GM10266 (cell line): ENCODE data around the gene ZNF740.

Source experiments
- DNase-seq: peaks from one replicate; pipeline ENCODE4 v3.0.0; 2012; ENCODE audit errors: extremely low spot score
- TF ChIP-seq, protein P1 (sequence below): IDR thresholded peaks from 2 replicates; pipeline ENCODE4 v1.5.1; 2012; ENCODE audit warnings: mild to moderate bottlenecking, low read depth; ENCODE audit not compliant: control insufficient read depth, insufficient read depth; ENCODE audit errors: missing control alignments

Gene ZNF740

DNA sequence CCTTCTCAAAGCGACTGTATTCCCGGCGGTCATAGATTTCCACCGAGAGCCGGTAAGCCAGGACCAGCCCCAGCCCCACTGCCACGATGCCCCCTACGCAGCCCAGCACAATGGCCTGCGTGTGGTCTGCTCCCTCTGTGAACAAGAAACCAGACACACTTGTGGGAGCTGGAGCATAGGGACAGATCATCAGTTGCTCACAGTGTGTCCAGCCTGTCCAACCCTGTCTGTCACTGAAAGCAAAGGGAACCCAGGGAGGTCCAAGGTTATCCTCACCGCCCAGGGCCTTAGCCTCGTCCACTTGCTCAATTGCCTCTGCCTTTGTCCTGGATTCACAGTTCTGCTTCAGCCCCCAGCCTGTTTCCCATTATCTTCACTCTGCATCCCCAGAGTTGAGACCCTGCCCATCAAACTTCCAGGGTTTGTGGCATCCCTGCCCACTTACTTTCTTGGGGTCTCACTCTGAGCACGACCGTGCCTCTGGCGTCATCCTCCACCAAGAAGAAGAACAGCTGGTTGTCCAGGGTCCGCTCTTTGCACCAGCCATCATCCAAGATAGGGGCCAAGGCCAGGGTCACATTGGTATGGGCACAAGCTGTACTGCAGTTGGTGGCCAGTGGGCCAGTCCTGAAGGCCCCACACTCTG is 11.5 kb downstream of the ZNF740 start:
- DNase-seq = no peak
- TF ChIP-seq, protein P1, sequence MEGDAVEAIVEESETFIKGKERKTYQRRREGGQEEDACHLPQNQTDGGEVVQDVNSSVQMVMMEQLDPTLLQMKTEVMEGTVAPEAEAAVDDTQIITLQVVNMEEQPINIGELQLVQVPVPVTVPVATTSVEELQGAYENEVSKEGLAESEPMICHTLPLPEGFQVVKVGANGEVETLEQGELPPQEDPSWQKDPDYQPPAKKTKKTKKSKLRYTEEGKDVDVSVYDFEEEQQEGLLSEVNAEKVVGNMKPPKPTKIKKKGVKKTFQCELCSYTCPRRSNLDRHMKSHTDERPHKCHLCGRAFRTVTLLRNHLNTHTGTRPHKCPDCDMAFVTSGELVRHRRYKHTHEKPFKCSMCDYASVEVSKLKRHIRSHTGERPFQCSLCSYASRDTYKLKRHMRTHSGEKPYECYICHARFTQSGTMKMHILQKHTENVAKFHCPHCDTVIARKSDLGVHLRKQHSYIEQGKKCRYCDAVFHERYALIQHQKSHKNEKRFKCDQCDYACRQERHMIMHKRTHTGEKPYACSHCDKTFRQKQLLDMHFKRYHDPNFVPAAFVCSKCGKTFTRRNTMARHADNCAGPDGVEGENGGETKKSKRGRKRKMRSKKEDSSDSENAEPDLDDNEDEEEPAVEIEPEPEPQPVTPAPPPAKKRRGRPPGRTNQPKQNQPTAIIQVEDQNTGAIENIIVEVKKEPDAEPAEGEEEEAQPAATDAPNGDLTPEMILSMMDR = no peak

- no peak for DNase-seq
- TF ChIP-seq, protein P1 = no peak
Observed at GRCh38 chr12:53192531-53193021, 12.1 kb downstream of the ZNF740 start.

- TF ChIP-seq, protein P1 = no peak
- DNase-seq = no peak
Observed at GRCh38 chr12:53193040-53193439, 12.5 kb downstream of the ZNF740 start.

DNA sequence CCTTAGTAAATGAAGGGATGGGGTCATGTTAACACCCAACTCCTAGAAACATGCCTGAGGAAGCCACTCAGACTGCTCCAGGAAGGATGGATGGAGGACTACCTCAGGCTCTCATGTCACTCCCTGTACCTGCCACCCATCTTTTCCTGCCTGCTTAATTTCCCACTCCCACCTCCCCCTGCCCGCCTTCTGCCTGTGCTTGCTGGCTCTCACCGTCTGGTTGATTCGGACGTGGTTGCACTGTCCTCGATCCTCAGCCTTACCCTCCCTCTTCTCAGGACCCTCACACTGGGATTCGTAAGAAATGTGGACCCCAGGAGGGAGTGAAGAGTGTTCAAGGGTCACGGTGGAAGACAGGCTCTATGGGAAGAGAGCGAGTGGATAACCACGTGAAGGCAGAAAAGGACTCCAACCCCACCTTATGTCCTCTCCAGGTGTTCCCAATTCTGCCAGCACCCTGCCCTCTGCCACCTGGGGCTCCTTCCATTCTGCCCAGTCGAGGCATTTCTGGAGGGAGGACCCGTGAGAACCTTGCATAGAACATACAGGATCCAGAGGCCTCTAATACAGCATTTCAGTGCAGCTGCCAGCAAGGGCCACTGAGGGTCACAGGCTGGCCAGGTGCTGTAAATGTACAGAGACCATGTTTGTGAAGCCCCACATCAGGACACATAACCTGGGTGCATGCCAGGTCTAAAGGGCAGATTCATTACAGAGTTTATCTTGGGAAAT is 13.6 kb downstream of the ZNF740 start:
- TF ChIP-seq, protein P1 = no peak
- no peak for DNase-seq

- TF ChIP-seq, protein P1 = no peak
- no peak for DNase-seq
Observed at GRCh38 chr12:53194973-53195372, 14.5 kb downstream of the ZNF740 start.

DNA sequence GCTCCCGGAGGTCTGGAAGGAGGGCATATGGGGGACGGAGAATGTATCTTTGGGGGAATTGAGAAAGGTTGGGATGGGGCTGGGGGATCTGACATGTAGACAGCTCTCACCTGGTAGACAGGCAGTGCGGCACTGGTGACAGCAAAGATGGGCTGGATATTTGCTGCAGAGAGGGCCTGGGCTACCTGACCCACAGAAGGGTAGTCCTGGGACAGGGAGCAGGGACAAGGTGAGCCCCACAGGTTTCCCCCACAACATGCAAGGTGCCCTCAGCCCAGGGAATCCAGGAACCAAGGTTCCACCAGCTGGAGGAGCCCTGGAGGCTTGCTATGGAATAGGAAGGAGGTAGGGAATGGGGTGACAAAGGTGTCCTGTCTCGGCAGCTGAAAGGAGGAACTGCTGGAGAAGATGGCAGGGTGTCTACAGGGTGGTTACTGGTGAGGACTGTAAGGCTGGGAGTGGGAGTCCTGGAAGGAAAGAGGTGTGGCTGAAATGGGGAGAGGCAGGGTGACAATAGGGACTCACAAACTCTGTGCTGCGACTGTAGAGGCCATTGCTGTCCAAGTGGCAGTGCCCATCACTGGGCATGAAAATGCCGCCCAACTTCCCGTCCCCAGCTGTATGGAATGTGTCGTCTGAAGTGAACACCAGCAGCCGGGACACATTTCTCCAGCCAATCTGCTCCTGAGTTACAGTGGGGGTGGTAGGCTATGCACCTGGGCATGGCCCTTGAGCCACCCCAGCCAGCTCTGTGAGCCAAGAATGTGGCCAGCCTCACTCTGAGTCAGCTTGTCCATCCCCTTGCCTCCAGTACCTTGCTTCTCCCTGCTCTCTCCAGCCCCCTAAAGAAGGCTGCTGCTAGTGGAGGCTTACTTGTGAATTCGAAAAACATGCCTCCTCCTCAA is 15.2 kb downstream of the ZNF740 start:
- no peak for DNase-seq
- TF ChIP-seq, protein P1 = no peak

DNA sequence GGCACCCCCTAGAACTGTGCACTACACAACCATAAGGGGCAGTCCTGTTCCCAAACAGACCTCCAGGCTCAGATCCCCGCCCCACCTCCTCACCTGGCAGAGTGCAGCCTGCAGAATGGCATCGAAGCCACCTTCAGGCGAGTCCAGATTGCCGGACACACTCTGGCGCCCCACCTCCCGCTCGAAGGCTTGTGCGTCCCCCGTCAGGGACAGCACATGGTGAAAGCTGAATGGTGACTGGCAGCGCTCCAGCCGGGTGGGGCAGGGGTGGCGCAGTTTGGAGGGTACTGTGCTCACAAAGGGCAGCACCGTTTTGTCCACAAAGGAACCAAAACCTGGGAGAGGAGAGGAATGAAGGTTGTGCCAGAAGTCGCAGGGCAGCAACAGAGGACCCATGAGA is 16.0 kb downstream of the ZNF740 start:
- no peak for DNase-seq
- TF ChIP-seq, protein P1 = no peak
